SIG-M5 treated with dmso at 0.1 percent for 504 hours (cell line): ENCODE data around the gene SDCCAG8.
"Not testable (repeated sequence)": the region's sequence is repeated elsewhere in the genome, so short reads cannot be mapped to it uniquely, and the experiment has no call there.

Source experiments
- DNase-seq: peaks from one replicate; lab custom pipeline; 2025; ENCODE audit not compliant: unreplicated experiment; lab: John Stamatoyannopoulos, UW

Gene SDCCAG8

DNA sequence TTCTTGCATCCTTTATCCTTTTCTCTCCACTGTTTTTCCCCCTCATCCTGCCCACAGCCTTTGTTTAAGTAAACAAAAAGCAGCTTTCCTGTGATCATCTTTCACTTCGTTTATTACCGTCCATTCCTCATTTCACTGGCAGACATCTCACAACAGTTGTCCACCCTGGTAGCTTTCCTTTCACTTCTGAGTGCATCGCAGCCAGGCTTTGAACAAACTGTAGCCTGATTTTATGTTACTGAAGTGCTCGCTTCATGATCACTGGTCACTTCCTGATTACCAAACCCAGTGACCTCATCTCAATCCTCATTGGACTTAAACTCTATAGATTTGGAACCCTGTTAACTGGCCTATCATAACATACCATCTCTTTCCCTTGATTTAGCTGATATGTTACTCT, 67.7 kb downstream of the SDCCAG8 start:
- DNase-seq: no peak

DNA sequence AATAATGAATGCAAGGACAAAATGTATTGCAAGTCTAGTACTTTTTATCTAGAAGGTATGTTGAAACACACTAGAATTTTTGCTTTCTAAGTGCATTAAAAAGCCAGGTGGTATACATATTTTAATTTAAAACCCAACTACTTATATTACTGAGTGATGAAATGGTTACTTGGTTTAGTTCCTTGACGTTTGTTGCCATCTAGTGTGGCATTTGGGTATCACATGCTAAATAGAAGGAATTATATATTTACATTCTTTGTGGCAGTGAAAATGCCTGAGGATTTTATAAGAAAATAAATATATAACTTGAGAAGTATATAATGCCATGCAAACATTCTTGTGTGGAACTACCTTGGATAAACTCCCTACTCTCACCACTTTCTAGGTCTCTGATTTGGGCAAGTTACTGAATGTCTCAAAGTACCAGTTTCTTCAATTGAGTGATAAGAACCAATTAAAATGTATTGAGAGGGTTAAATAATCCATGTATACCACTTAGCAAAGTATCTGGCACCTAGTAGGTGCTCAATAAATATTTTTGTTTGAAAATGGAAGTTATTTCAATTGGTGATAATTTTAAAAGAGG, 69.6 kb downstream of the SDCCAG8 start:
- peak; percentile 71 for DNase-seq

DNA sequence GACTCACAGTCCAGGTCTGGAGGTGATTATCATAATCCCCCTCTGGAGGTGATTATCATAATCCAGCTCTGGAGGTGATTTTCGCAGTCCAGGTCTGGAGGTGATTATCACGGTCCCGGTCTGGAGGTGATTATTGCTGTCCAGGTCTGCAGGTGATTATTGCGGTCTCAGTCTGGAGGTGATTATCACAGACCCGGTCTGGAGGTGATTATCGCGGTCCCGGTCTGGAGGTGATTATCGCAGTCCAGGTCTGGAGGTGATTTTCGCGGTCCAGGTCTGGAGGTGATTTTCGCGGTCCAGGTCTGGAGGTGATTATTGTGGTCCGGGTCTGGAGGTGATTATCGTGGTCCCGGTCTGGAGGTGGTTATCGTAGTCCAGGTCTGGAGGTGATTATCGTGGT, 76.6 kb downstream of the SDCCAG8 start:
- no peak for DNase-seq

DNA sequence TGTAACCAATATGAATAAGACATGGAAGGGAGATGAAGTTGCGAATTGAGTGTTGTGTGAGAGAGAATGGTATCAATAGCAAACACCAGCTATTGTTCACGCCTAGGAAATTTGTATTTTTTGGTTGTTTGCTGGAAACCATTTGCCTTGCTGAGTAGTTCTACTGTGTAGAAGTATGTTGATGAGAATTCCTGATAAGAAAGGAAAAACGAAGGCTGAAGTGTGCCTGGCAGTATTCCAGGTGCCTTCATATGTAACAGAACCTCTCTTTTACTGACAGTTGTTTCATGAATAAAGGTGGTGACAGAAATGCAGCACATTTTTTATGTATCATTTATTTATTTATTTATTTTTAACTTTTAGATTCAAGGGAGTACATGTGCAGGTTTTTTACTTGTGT, 79.5 kb downstream of the SDCCAG8 start:
- DNase-seq: no peak

DNA sequence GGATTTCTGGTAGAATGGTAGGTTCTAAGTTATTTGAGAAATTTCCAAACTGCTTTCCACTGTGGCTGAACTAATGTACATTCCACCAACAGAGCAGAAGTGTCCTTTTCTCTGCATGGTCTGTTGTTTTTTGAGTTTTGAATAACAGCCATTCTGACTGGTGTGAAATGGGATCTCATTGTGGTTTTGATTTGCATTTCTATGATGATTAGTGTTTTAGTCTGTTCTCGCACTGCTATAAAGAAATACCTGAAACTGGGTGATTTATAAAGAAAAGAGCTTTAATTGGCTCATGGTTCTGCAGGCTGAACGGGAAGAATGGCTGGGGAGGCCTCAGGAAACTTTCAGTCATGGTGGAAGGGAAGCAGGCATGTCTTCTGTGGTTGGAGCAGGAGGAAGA, 80.3 kb downstream of the SDCCAG8 start:
- DNase-seq: no peak

DNA sequence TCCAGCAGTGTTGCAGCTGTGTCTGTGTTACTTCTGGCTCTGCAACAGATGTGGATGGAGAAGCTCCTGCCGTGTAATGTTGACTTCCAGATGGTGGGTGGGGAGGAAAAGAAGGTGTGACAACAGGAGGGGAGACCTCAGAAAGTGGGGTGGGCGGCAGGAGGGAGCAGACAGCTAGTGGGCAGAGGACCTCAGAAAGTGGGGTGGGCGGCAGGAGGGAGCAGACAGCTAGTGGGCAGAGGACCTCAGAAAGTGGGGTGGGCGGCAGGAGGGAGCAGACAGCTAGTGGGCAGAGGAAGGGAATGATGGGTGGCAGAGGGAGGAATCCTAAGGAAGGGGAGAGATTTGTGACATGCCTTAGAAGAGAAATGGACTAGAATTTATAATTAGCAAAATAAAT, 83.0 kb downstream of the SDCCAG8 start:
- not testable (repeated sequence) for DNase-seq

DNA sequence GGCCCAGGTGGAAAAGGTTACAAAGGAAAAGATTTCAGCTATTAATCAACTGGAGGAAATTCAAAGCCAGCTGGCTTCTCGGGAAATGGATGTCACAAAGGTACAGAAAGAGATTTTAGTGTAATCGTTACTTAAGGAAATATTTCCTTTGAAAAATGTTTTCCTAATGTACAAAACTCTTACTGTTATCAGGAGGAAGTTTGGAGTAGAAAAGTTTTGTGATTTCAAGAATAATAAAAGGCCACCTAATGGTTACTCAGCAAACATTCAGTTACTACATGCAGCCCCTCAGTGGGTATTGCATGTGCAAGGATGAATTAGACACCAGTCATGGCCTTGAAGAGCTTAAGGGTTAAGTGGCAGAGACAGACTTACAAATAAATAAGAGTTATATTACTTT, 85.2 kb downstream of the SDCCAG8 start:
- no peak for DNase-seq

DNA sequence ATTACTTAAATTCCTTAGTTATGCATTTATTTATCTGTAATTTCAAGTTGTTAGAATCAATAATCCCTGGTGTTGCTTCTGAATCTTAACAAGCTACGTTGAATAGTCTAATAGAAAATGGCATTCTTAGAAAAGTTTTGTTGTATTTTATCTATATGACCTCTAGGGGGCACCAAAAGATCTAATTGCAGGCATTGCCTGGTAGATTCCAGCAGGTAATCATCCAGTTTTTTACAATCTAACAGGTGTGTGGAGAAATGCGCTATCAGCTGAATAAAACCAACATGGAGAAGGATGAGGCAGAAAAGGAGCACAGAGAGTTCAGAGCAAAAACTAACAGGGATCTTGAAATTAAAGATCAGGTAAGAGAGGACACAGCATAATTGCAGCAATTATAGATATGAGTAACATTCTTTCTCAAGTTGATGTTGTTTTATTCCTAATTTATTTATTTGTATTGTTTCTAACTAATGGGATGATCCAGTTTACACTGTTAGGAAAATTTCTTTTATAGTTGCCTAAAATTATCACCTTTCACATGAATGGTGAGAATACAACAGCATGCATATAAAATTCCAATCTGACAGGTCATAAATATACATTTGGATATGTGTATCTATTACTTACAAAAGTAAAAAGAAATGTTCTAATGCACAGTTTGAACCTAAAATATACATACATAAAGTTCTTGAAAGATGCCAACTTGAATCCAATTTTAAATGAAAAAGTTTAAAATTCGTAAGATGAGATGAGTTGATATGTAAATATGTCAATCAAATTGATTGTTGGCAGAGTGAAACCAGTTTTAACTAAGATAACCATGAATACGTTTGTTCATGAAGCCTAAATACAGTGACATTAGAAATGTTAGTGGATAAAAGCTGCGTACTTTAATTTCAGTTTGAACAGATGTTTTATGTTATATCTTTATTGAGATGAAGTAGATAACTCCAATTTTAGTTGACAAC, 88.4 kb downstream of the SDCCAG8 start:
- DNase-seq: peak; percentile 56

DNA sequence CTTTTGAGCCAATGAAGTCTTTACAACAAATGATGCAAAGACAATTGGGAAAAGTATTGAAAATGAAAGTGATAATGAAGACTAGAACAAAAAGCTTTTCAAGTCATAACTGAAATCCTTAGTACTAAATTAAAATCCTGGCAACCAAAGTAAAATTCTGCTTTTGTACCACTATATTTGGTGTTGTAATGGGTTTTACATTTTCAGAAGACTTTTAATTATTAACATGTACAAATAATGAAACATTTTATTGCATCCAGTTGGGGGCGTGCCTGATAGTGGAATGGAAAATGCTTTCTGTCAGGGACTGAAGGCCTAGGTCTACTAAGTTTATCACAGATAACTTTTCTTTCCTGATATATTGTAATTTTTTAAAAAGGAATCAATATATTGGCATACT, 89.4 kb downstream of the SDCCAG8 start:
- DNase-seq: peak; percentile 9

DNA sequence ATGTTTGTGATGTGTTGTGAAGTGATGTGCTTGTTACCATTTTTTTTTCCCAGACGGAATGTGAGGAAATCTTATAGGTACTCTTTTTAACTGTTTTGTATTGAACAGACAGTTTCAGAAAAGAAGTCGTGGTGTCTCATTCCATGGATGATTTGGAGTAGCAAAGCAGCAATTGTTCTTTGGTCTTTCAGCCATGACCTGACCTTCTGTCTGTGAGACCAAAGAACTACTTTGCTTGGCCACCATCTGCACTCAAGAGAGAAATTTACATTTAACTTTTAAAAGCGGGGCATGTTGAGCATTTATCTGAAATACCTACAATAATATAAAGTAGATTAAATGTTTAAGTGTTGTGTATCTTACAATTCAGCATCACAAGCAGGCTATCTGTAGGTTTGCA, 90.2 kb downstream of the SDCCAG8 start:
- DNase-seq: no peak

DNA sequence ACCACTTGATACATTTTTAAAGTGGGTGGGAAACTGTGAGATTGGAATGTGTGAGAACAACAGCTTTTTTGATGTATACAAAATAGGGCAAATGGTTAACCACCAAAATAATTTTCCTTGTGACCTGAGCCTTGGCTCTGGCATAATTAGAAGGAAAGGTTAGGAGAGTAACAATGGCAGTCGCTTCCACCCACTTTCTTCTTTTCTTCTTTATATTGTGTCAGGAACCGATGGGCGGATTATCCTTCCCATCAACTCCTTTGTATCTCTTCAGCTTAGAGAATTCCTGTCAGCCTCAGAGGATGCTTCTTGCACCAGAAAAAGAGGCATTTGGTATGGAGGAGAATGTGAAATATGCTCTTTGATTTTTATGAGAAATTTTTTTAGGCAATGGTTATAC, 90.6 kb downstream of the SDCCAG8 start:
- DNase-seq: no peak

DNA sequence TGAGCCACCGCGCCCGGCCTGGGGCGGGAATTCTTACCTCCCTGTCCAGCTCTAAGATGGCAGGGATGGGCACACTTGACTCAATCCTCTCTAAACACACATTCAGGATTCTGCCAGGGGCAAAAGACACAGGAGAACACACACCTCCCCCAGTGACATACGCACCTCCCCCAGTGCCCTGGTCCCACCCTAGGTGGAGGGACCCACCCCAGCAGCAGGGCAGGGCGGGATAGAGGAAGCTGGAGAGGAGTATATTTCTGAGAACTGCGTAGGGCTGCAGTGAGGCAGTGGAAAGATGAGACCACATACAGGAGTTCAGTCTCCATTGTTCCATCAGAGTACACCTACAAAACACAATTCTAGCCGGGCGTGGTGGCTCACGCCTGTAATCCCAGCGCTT, 92.5 kb downstream of the SDCCAG8 start:
- DNase-seq: no peak

DNA sequence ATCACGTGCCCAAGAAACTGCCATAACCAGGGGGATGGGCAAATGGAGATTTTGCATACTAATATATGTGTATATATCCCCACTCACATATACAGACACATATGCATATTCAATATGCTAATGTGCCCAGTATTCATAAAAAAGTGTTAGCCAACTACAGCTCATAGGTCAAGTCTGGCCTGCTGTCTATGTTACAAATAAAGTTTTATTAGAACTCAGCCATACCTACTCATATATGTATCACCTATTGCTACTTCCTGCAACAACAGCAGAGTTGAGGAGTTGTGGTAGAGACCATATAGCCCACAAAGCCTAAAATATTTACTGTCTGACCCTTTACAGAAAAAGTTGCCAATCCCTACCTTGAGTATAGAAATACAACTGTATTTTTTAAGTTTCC, 93.3 kb downstream of the SDCCAG8 start:
- DNase-seq: no peak

DNA sequence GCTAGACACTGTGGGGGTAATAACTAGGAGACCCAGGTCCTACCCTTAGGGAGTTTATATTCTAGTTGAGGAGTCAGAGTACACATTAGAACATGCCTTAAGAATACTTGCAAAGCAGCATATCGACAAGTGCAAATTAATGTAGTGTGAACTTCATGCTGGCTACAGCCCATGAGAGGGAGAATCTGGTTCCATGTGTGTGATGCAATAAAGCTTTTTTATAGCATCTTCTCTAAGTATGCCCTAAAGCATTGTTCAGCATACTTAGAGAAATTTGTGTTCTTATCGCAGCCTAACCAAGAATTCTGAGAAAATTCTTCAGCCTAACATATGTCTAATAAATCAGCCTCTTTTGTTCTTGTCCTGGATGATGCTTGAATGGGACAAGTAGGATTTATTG, 95.5 kb downstream of the SDCCAG8 start:
- DNase-seq: no peak

DNA sequence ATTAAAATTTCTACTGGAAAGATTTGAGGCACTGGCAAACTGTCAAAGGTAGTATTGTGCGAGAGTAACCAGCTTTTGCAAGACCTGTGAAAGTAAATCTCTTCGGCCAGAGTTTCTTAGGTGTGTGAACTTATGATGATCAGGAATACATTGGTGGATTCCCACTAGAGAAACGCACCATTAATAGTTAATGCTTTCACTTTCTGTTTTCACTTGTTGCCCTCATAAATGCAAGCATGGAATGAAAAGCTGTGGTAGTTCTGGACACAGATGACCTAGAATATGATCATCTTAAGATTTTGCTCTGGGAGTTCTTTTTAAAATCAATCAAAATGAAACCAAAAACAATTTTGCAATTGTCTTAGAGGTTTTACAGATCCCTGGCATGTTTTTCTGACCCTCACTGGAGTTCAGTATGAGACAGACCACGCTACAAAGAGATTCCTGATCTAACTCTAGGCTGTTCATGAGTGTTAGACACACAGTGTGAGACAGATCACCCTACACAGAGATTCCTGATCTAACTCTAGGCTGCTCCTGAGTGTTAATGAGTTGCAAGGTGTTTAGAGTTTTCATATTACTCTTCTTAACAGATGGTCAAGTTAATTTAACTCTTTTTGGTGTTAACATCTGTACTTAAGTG, 98.8 kb downstream of the SDCCAG8 start:
- DNase-seq: no peak

DNA sequence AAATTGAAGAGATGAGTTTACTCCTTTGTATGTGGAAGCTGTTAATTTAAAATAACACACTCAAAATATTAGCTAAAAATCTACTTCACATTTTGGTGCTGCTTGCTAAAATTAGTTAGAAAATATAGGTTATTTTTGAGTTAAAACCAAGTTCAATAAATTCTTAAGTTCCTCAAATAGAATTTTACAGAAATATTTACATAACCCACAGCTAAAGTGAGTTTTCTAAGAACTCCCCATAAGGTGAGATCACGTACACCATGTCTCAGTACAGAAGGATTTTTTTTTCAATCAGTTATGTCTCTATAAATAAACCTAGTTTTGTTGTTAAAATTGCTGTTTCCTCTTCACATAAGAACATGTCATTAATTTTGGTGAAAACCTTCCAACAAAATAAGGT, 108.0 kb downstream of the SDCCAG8 start:
- no peak for DNase-seq

DNA sequence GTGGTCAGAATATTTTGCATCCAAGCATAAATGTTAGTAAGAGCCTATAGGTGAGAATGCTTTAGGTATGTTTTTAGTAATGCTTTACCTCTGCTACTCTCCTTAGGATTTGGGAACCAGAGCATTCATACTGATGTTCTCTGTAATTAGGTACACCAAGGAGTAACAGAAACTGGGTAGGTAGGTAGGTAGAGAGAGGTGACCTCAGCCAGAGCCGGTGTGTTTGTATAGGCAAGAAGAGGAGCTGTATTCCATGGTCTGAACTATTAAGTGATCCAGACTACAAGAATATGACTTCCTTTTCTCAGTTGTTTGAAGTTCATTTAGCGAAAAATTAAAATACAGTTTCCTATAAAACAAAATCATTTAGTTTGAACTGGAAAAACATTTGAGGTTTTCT, 108.5 kb downstream of the SDCCAG8 start:
- DNase-seq: no peak

DNA sequence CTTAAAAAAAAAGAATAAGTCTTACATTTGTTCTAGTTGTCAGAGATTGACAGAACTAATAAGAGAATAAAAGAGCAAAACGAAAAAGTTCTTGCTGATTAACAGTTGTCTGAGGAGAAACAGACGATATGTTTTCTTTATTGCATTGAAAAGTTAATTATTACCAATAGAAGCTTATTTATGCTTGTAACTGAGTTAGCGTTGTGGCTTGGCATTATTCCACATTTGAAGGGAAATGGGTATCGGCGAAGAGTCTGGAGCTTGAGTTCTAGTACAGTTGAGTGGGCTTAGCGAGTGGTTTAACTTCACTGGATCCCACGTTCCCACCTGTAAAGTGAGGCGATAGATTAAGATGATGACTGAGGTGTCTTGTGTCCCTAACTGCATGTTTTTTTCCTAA, 109.0 kb downstream of the SDCCAG8 start:
- DNase-seq: no peak

DNA sequence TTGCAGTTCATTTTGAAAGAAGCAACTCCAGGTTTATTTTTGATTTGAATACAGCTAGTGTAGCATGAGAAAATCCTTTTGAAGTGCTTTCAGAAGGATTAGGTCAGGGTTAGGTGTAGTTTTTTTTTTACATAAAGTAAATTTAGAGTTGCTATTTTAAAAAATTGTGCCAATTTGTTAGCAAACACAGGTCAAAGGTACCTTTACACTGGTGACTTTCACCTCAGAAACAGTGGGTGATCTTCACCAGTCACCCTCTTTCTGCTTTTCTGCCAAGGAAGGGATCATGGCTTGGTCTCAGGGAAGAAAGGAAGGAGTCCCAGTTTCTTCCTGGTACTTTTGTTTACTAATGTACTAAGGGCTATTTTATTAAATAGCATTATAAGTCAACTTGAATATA, 111.5 kb downstream of the SDCCAG8 start:
- DNase-seq: no peak

DNA sequence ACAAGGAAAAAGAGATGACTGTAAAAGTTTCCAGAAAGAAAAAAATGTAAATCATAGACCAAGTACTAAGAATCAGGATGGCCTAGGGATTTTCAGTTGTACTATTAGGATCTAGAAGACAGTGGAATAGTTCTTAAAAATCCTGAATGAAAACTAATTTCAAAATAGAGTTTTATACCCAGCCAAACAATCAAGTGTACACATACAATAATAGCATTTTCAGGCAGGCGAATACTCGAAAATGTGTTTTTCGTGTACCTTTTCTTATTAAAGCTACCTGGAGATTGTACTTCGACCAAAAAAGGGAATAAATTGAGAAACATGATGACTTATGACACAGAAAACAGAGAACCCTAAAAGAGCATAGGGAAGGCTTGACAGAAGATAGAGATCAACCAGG, 118.6 kb downstream of the SDCCAG8 start:
- DNase-seq: no peak

DNA sequence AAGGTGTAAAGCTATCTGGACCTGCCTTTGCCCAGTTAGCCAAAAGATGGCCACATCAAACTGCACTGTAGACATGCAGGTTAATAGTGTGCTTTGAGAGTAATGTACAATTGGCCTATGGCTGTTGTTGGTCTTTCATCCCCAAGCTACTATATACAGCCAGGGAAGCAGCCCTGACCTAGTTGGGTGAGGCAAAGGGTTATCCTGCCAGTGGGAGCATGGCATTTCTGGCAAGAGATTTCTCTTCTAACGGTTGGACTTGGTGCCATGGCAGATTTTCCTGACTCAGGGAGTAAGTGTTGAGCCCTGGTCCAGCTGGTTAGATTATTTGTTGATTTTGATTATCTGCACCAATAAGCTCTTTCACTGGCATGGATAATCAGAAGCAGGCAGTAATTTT, 119.8 kb downstream of the SDCCAG8 start:
- DNase-seq: no peak

DNA sequence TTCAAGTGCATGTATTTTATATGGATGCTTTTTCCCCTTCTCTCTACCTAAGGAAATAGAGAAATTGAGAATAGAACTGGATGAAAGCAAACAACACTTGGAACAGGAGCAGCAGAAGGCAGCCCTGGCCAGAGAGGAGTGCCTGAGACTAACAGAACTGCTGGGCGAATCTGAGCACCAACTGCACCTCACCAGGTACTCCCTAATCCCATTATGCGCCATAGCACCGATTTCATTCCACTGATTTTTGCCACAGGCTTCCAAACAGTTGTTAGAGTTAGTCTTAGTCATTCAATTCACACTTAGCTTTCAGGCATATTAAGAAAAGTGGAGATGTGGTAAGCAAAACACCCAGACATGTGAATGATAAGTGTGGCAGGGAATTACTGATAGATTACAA, 122.8 kb downstream of the SDCCAG8 start:
- no peak for DNase-seq
